ENCODE results near the gene HBM.
"Not testable (repeated sequence)": the region's sequence is repeated elsewhere in the genome, so short reads cannot be mapped to it uniquely, and the experiment has no call there.

The HBM gene

GRCh38 chr16:165539-166374 is at the start of gene HBM:
Gene HBM, plus strand, starts transcription at chr16:165978. Its CDS starts 20 bp downstream, at chr16:165998.
- peak; percentile 52 for DNase-seq

- no peak for DNase-seq
Observed at GRCh38 chr16:116015-116414, 49.8 kb upstream of the HBM start.

- DNase-seq = peak; percentile 73
Observed at GRCh38 chr16:117379-118365, 48.1 kb upstream of the HBM start.

GRCh38 chr16:118857-119256 is 46.9 kb upstream of the HBM start:
- DNase-seq = no peak

- DNase-seq = no peak
Observed at GRCh38 chr16:119295-119694, 46.5 kb upstream of the HBM start.

GRCh38 chr16:119835-120491 is 45.8 kb upstream of the HBM start:
- DNase-seq = no peak

- no peak for DNase-seq
Observed at GRCh38 chr16:120756-121155, 45.0 kb upstream of the HBM start.

- DNase-seq = no peak
Observed at GRCh38 chr16:122361-122760, 43.4 kb upstream of the HBM start.

GRCh38 chr16:123558-124350 is 42.0 kb upstream of the HBM start:
- not testable (repeated sequence) for DNase-seq

GRCh38 chr16:125011-125410 is 40.8 kb upstream of the HBM start:
- DNase-seq = no peak

GRCh38 chr16:129075-129474 is 36.7 kb upstream of the HBM start:
- no peak for DNase-seq

GRCh38 chr16:130533-131173 is 35.1 kb upstream of the HBM start:
- no peak for DNase-seq

- no peak for DNase-seq
Observed at GRCh38 chr16:132120-132519, 33.7 kb upstream of the HBM start.

- DNase-seq = no peak
Observed at GRCh38 chr16:133716-134115, 32.1 kb upstream of the HBM start.

- peak; percentile 29 for DNase-seq
Observed at GRCh38 chr16:138049-138417, 27.7 kb upstream of the HBM start.

- DNase-seq = no peak
Observed at GRCh38 chr16:140175-140857, 25.5 kb upstream of the HBM start.

- no peak for DNase-seq
Observed at GRCh38 chr16:142405-142967, 23.3 kb upstream of the HBM start.

GRCh38 chr16:143047-143446 is 22.7 kb upstream of the HBM start:
- no peak for DNase-seq

- DNase-seq = no peak
Observed at GRCh38 chr16:143456-143855, 22.3 kb upstream of the HBM start.

- no peak for DNase-seq
Observed at GRCh38 chr16:144797-145252, 21.0 kb upstream of the HBM start.

- no peak for DNase-seq
Observed at GRCh38 chr16:146646-147045, 19.1 kb upstream of the HBM start.

All from NCI-H146 (cell line).